Suprapubic skin (tissue), 4 donors: ENCODE measurements around the gene CCDC150. TPM values are rescaled to one million over a fixed set of nuclear protein-coding genes. Genes with fewer than 3 reads are reported as not detected.

Source experiments
- DNase-seq, 2 donors: peaks; one replicate each; pipeline ENCODE4 v3.0.0-alpha.2; 2019; ENCODE audit warnings: low spot score in 2 of 2
- H3K27ac ChIP-seq: fragments of 200-600 bp; sonication (generic); one replicate; pipeline ENCODE4 v1.5.1; 2019
- H3K27me3 ChIP-seq: fragments of 200-600 bp; sonication (generic); one replicate; pipeline ENCODE4 v1.5.1; 2019
- H3K36me3 ChIP-seq: fragments of 200-600 bp; sonication (generic); one replicate; pipeline ENCODE4 v1.5.1; 2019
- H3K4me1 ChIP-seq: fragments of 200-600 bp; sonication (generic); one replicate; pipeline ENCODE4 v1.5.1; 2019
- H3K4me3 ChIP-seq: fragments of 200-600 bp; sonication (generic); one replicate; pipeline ENCODE4 v1.5.1; 2019; ENCODE audit warnings: mild to moderate bottlenecking
- H3K9me3 ChIP-seq: fragments of 200-600 bp; sonication (generic); one replicate; pipeline ENCODE4 v1.5.1; 2019
- CTCF ChIP-seq, 2 donors: fragments of 200-600 bp in 1 of 2; fragments of 450-650 bp in 1 of 2; sonication (generic) in 1 of 2; IDR thresholded peaks; one replicate each; pipeline ENCODE4 v1.5.1; 2016 to 2019; ENCODE audit warnings: antibody characterized with exemption in 2 of 2, mild to moderate bottlenecking in 1 of 2, moderate library complexity in 1 of 2
- EP300 ChIP-seq: sonication (generic); formaldehyde crosslinking; IDR thresholded peaks from one replicate; pipeline ENCODE4 v1.6.1; 2017; ENCODE audit warnings: antibody characterized with exemption
- POLR2A ChIP-seq, 2 donors: fragments of 450-650 bp; IDR thresholded peaks; one replicate each; pipeline ENCODE4 v1.6.1; 2017; ENCODE audit warnings: antibody characterized with exemption in 2 of 2, mild to moderate bottlenecking in 2 of 2, moderate library complexity in 2 of 2
- POLR2AphosphoS5 ChIP-seq, 3 donors: sonication (generic); formaldehyde crosslinking; IDR thresholded peaks; one replicate each; pipeline ENCODE4 v1.6.1; 2017; ENCODE audit warnings: antibody characterized with exemption in 3 of 3
- WGBS: methylation state at CpG from one replicate; pipeline ENCODE4 v1.1.5; 2018; 5-methylcytosine and 5-hydroxymethylcytosine counted together
- total RNA-seq, 4 donors: library from RNA; depleted of rRNA; stranded (reverse); fragments of >200 nt; gene quantifications; one replicate each; pipeline ENCODE4 v1.1.0, GENCODE V29; 2016

CCDC150 gene
- total RNA-seq, 4 donors from 2014 or later = 2.0 to 6.7 (median 3.1) TPM

DNA sequence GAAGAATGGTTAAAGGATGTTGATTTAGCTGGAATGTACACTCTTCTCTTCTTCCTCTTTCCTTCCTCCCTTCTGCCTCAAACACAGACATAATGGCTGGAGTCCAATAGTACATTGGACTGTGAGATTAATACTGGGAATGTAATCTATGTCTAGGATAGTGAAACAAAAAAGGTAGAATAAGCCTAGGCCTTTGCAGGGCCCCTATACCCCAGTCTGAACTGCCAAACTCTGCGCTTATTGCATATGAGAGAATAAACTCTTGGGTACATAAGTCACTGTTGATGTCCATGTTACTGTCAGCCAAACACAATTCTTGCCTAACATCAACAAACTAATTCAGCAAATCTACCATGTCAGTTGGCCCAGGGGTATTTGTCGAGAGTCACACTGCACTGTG, 29.7 kb upstream of the CCDC150 start:
- TF ChIP-seq POLR2AphosphoS5 (IDR thresholded peaks at IDR 0.05) (no peak), EP300 (no peak), CTCF (IDR thresholded peaks at IDR 0.05) (no peak), POLR2A (IDR thresholded peaks at IDR 0.05) (no peak)
- Histone ChIP-seq H3K36me3 (no peaks in the 10 kb centered on the region), H3K9me3 (no peaks in the 10 kb centered on the region), H3K27ac (no peak overlapping the region), H3K27me3 (no peaks in the 10 kb centered on the region), H3K4me1 (no peaks in the 10 kb centered on the region), H3K4me3 (no peak overlapping the region)
- no peak for DNase-seq
- 86% methylated on average over 2 of the region's 2 CpGs for WGBS

GRCh38 chr2:196610796-196611195, 28.7 kb upstream of the CCDC150 start:
- Histone ChIP-seq H3K27ac (no peak overlapping the region), H3K36me3 (no peaks in the 10 kb centered on the region), H3K27me3 (no peaks in the 10 kb centered on the region), H3K4me3 (no peak overlapping the region), H3K9me3 (no peaks in the 10 kb centered on the region), H3K4me1 (no peaks in the 10 kb centered on the region)
- TF ChIP-seq POLR2A (IDR thresholded peaks at IDR 0.05) (no peak), CTCF (IDR thresholded peaks at IDR 0.05) (no peak), EP300 (no peak), POLR2AphosphoS5 (IDR thresholded peaks at IDR 0.05) (no peak)
- 52% methylated on average over 3 of the region's 3 CpGs for WGBS
- DNase-seq = no peak

GRCh38 chr2:196613302-196613701, 26.2 kb upstream of the CCDC150 start:
- Histone ChIP-seq H3K4me1 (no peaks in the 10 kb centered on the region), H3K36me3 (no peaks in the 10 kb centered on the region), H3K27ac (no peak overlapping the region), H3K27me3 (no peaks in the 10 kb centered on the region), H3K4me3 (no peak overlapping the region), H3K9me3 (no peaks in the 10 kb centered on the region)
- WGBS = 93% methylated on average over 2 of the region's 2 CpGs
- TF ChIP-seq POLR2A (IDR thresholded peaks at IDR 0.05) (no peak), POLR2AphosphoS5 (IDR thresholded peaks at IDR 0.05) (no peak), CTCF (IDR thresholded peaks at IDR 0.05) (no peak), EP300 (no peak)
- no peak for DNase-seq

DNA sequence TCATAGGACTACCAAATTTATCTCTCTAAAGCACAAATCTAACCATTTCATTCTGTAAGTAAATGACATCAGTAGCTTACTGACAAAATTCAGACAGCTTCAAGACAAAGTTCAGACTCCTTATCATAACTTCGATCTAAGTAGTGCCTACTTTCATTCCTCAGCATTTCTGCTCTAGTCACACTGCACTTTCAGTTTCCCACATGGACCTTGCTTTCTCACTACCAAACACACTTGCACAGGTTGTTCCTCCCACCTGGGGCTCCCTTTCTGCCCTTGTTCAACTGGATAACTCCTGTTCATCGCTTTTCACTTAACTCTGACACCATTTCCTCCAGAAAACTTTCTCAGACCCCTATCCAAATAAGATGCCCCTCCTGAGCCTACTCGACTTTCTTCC, 22.1 kb upstream of the CCDC150 start:
- Histone ChIP-seq H3K9me3 (no peaks in the 10 kb centered on the region), H3K4me3 (no peak overlapping the region), H3K36me3 (no peaks in the 10 kb centered on the region), H3K27me3 (no peaks in the 10 kb centered on the region), H3K4me1 (no peaks in the 10 kb centered on the region), H3K27ac (no peak overlapping the region)
- 89% methylated on average over 3 of the region's 3 CpGs for WGBS
- DNase-seq = no peak
- no peak for TF ChIP-seq POLR2AphosphoS5 (IDR thresholded peaks at IDR 0.05)
- no peak for TF ChIP-seq POLR2A (IDR thresholded peaks at IDR 0.05)
- no peak for TF ChIP-seq EP300
- no peak for TF ChIP-seq CTCF (IDR thresholded peaks at IDR 0.05)

DNA sequence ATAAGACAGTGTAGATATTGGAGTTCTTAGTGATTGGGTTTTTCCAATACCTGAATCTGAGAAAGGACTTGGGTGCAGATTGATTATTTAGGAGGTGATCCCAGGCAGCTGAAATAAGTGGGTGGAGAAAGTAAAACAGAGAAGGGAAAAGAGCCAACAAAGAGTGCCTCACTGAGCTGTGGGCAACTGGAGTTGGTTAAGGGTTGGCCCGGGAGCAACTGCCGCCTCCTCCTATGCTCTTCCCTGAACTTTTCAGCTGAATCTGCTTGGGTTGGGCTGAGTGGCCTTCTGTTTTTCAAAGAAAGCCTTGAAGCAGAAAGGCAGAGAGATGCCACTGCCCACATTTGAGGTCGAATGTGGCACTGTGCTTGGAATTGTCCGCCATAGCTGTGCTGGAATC, 20.9 kb upstream of the CCDC150 start:
- TF ChIP-seq EP300 = no peak
- no peak for TF ChIP-seq CTCF (IDR thresholded peaks at IDR 0.05)

More for the DNA sequence above, 20.9 kb upstream of the CCDC150 start:
- Histone ChIP-seq H3K36me3 (no peaks in the 10 kb centered on the region), H3K27me3 (no peaks in the 10 kb centered on the region), H3K4me1 (no peaks in the 10 kb centered on the region), H3K9me3 (no peaks in the 10 kb centered on the region), H3K4me3 (no peak overlapping the region), H3K27ac (no peak overlapping the region)
- WGBS = 72% methylated on average over 4 of the region's 4 CpGs
- DNase-seq = no peak
